GM18502 (cell line): ENCODE measurements around the gene MRNIP.
"Not testable (repeated sequence)": the region's sequence is repeated elsewhere in the genome, so short reads cannot be mapped to it uniquely, and the experiment has no call there.

Experiments used
- ATAC-seq: cut with Tn5 transposase; IDR thresholded peaks from one replicate; pipeline ENCODE4 v1.9.1; 2021; ENCODE audit warnings: mild to moderate bottlenecking; ENCODE audit not compliant: unreplicated experiment, poor library complexity

Gene MRNIP

GRCh38 chr5:179854356-179854755 is 4.3 kb downstream of the MRNIP start:
- no peak for ATAC-seq

- ATAC-seq, result peak; percentile 90
Observed at GRCh38 chr5:179852993-179853547, 5.5 kb downstream of the MRNIP start.

GRCh38 chr5:179841621-179842020 is 17.0 kb downstream of the MRNIP start:
- ATAC-seq, result no peak

GRCh38 chr5:179840766-179841165 is 17.9 kb downstream of the MRNIP start:
- no peak for ATAC-seq

- ATAC-seq, result no peak
Observed at GRCh38 chr5:179840321-179840720, 18.3 kb downstream of the MRNIP start.

GRCh38 chr5:179839328-179840256 is 19.0 kb downstream of the MRNIP start:
- no peak for ATAC-seq

- ATAC-seq, result no peak
Observed at GRCh38 chr5:179837076-179838011, 21.3 kb downstream of the MRNIP start.

GRCh38 chr5:179836225-179837019 is 22.2 kb downstream of the MRNIP start:
- peak; percentile 39 for ATAC-seq

GRCh38 chr5:179834871-179835270 is 23.7 kb downstream of the MRNIP start:
- ATAC-seq, result not testable (repeated sequence)

- no peak for ATAC-seq
Observed at GRCh38 chr5:179834120-179834519, 24.5 kb downstream of the MRNIP start.

- no peak for ATAC-seq
Observed at GRCh38 chr5:179833709-179834070, 24.9 kb downstream of the MRNIP start.

GRCh38 chr5:179833056-179833708 is 25.4 kb downstream of the MRNIP start:
- ATAC-seq, result no peak

GRCh38 chr5:179832039-179832745 is 26.4 kb downstream of the MRNIP start:
- ATAC-seq, result no peak

GRCh38 chr5:179830818-179831468 is 27.7 kb downstream of the MRNIP start:
- no peak for ATAC-seq

- no peak for ATAC-seq
Observed at GRCh38 chr5:179829732-179830435, 28.7 kb downstream of the MRNIP start.

GRCh38 chr5:179828756-179829421 is 29.7 kb downstream of the MRNIP start:
- ATAC-seq, result no peak

GRCh38 chr5:179827680-179828079 is 30.9 kb downstream of the MRNIP start:
- no peak for ATAC-seq
